ENCODE measurements around the gene EIPR1. TPM values are rescaled to one million over a fixed set of nuclear protein-coding genes. Genes with fewer than 3 reads are reported as not detected.

The EIPR1 gene
- total and polyA plus RNA-seq, 2 of the 4 experiments (the other 2 are of a cell fraction): 46.5 to 67.4 TPM

GRCh38 chr2:3302751-3303582 lies 74.7 kb downstream of the EIPR1 start:
- ChIA-PET CTCF (interaction anchor here (0.6 kb wide), 1 partner anchor 28 kb away, joined by 3 read pairs; no protein-coding TSS in a partner anchor), POLR2A (ENCODE audit: unreplicated experiment) (no interaction called here)
- H3K36me3 ChIP-seq (ENCODE audit: control insufficient read depth, insufficient read depth, low read length): no peaks in the 10 kb centered on the region
- no peak overlapping the region for H2BK5ac ChIP-seq (ENCODE audit: low read depth, low read length, poor library complexity, severe bottlenecking)
- no peak overlapping the region for H2BK120ac ChIP-seq (ENCODE audit: low read depth, low read length)
- intact Hi-C loops (cut with micrococcal nuclease): loop anchor here (1.0 kb wide), 1 partner anchor 1417 kb away; no protein-coding TSS in a partner anchor
- H3K9ac ChIP-seq (ENCODE audit: low read depth, low read length): no peak overlapping the region
- no TSS peak for BruUV-seq (replicated peaks)
- dilution Hi-C loops (cut with HindIII; ENCODE audit: low sequenced_read_pairs, unreplicated experiment): no loop called here
- no peak overlapping the region for H3K56ac ChIP-seq (ENCODE audit: extremely low read depth, insufficient read depth, low read length)
- H3K4me2 ChIP-seq (ENCODE audit: low read depth, low read length): peak overlapping the region; percentile 15; the same call in 1 of the 2 replicates
- no peak overlapping the region for H4K91ac ChIP-seq (ENCODE audit: insufficient read depth, low read depth, low read length)
- TF ChIP-seq MAZ (IDR thresholded peaks at IDR 0.05; ENCODE audit: borderline replicate concordance, low read depth, low read length): no peak
- no peak for TF ChIP-seq MXI1 (IDR thresholded peaks at IDR 0.05; ENCODE audit: borderline replicate concordance, low read depth, low read length)
- no peak for TF ChIP-seq BHLHE40 (IDR thresholded peaks at IDR 0.05; ENCODE audit: low read depth, low read length)
- TF ChIP-seq CHD1 (IDR thresholded peaks at IDR 0.05; ENCODE audit: low read depth, low read length): no peak
- no peak for TF ChIP-seq CEBPB (IDR thresholded peaks at IDR 0.05; ENCODE audit: low read depth, low read length)
- no peak for TF ChIP-seq SMC3 (IDR thresholded peaks at IDR 0.05; ENCODE audit: low read depth, low read length)
- no peak for TF ChIP-seq RFX5 (IDR thresholded peaks at IDR 0.05; ENCODE audit: low read depth, low read length)
- no peak for TF ChIP-seq ELK1 (IDR thresholded peaks at IDR 0.05; ENCODE audit: borderline replicate concordance, low read depth, low read length)
- TF ChIP-seq FOS (IDR thresholded peaks at IDR 0.05; ENCODE audit: low read depth, low read length): no peak
- no peaks in the 10 kb centered on the region for H3K9me3 ChIP-seq (ENCODE audit: control insufficient read depth, insufficient read depth, low read length)
- no peak overlapping the region for H3K23ac ChIP-seq (ENCODE audit: low read depth, low read length)
- WGBS, 2 experiments (ENCODE audit: extremely low coverage in 2 of 2, insufficient read length in 1 of 2): 73% methylated on average over 6 of the region's 25 CpGs; no CpG with 5 or more reads in 1 of the 2 experiments
- ATAC-seq (ENCODE audit: low read depth) (peak; percentile 38), DNase-seq (no peak)
- no peak overlapping the region; the same call in 1 of the 2 replicates for H3K18ac ChIP-seq (ENCODE audit: low read depth, low read length)
- 0 out of 2 replicates have a peak overlapping the region, but pooled peaks have one; percentile 33 for H3K4ac ChIP-seq (ENCODE audit: low read depth, low read length)
- H3K27me3 ChIP-seq (ENCODE audit: control insufficient read depth, insufficient read depth, low read length): no peaks in the 10 kb centered on the region
- peak overlapping the region; percentile 77 for H2AFZ ChIP-seq (replicated peaks; ENCODE audit: low read length, poor library complexity)
- in situ Hi-C loops (cut with MboI; ENCODE audit: low sequenced_read_pairs): no loop called here
- no peak overlapping the region for H2AK5ac ChIP-seq (ENCODE audit: low read depth, low read length)
- no peak overlapping the region; the same call in 1 of the 2 replicates for H4K5ac ChIP-seq (ENCODE audit: low read depth, low read length)
- no peak overlapping the region for H3K4me3 ChIP-seq (ENCODE audit: insufficient read depth, low read depth, low read length)
- no peaks in the 10 kb centered on the region for H3K9me1 ChIP-seq (ENCODE audit: insufficient read depth, low read length)
- peak overlapping the region in 1 of 2 experiments; percentile 33; a peak in 2 of 4 replicates for H4K8ac ChIP-seq (ENCODE audit: low read depth in 2 of 2, low read length in 2 of 2)
- 0 out of 2 replicates have a peak overlapping the region, but pooled peaks have one; percentile 3 for H3K14ac ChIP-seq (replicated peaks; ENCODE audit: low read depth, low read length)
- H2BK20ac ChIP-seq (ENCODE audit: low read depth, low read length): no peak overlapping the region
- peak overlapping the region; percentile 18 for H2AK9ac ChIP-seq (replicated peaks; ENCODE audit: low read depth, low read length, poor library complexity)
- no peak overlapping the region for H3K27ac ChIP-seq (ENCODE audit: insufficient read depth, low read length)
- H2BK15ac ChIP-seq (ENCODE audit: low read depth, low read length): no peak overlapping the region
- H4K20me1 ChIP-seq (ENCODE audit: insufficient read depth, low read length): no peaks in the 10 kb centered on the region
- no peaks in the 10 kb centered on the region for H3K4me1 ChIP-seq (ENCODE audit: control insufficient read depth, insufficient read depth, low read length)
- H3K79me1 ChIP-seq (ENCODE audit: low read depth in 1 of 2, low read length in 2 of 2): peaks cover 2 to 4% of the 10 kb centered on the region in 2 experiments; a peak in 1 of 4 replicates

Data from IMR-90 (cell line).